ENCODE measurements around the gene TTLL11. TPM values are rescaled to one million over a fixed set of nuclear protein-coding genes. Genes with fewer than 3 reads are reported as not detected.

TTLL11 gene
- total and polyA plus RNA-seq, 2 experiments from 2014 or later, result 0.57 to 1.4 TPM

GRCh38 chr9:122112238-122112637 is 19.1 kb upstream of the TTLL11 start:
- Mint-ChIP-seq H3K4me3 (no peak overlapping the region), H3K4me1 (peaks cover 47% of the 10 kb centered on the region), H3K9me3 (no peaks in the 10 kb centered on the region), H3K36me3 (ENCODE audit: low read depth) (no peaks in the 10 kb centered on the region), H3K27me3 (ENCODE audit: insufficient read depth, low read depth, poor library complexity) (peaks cover 22% of the 10 kb centered on the region), H3K27ac (no peak overlapping the region)
- H3F3A ChIP-seq (replicated peaks; ENCODE audit: low read depth), result no peaks in the 10 kb centered on the region
- H4K20me1 ChIP-seq (replicated peaks; ENCODE audit: insufficient read depth), result no peaks in the 10 kb centered on the region
- H3K27ac ChIP-seq (ENCODE audit: low read depth), result no peak overlapping the region
- no peak overlapping the region for H3K4me2 ChIP-seq
- DNase-seq (ENCODE audit: low spot score) (no peak), ATAC-seq (no peak)
- no peaks in the 10 kb centered on the region for H3K79me2 ChIP-seq (replicated peaks; ENCODE audit: insufficient read depth)
- no peaks in the 10 kb centered on the region for H3K27me3 ChIP-seq (ENCODE audit: insufficient read depth)
- no peaks in the 10 kb centered on the region for H3K36me3 ChIP-seq (ENCODE audit: insufficient read depth)
- H3K9me2 ChIP-seq (ENCODE audit: insufficient read depth), result 0 out of 2 replicates have a peak, but pooled peaks cover 3% of the 10 kb centered on the region
- TF ChIP-seq NANOG (IDR thresholded peaks at IDR 0.05; ENCODE audit: borderline replicate concordance), result no peak
- TF ChIP-seq STAT1 (IDR thresholded peaks at IDR 0.05; ENCODE audit: unreplicated experiment), result no peak
- TF ChIP-seq, protein P1, sequence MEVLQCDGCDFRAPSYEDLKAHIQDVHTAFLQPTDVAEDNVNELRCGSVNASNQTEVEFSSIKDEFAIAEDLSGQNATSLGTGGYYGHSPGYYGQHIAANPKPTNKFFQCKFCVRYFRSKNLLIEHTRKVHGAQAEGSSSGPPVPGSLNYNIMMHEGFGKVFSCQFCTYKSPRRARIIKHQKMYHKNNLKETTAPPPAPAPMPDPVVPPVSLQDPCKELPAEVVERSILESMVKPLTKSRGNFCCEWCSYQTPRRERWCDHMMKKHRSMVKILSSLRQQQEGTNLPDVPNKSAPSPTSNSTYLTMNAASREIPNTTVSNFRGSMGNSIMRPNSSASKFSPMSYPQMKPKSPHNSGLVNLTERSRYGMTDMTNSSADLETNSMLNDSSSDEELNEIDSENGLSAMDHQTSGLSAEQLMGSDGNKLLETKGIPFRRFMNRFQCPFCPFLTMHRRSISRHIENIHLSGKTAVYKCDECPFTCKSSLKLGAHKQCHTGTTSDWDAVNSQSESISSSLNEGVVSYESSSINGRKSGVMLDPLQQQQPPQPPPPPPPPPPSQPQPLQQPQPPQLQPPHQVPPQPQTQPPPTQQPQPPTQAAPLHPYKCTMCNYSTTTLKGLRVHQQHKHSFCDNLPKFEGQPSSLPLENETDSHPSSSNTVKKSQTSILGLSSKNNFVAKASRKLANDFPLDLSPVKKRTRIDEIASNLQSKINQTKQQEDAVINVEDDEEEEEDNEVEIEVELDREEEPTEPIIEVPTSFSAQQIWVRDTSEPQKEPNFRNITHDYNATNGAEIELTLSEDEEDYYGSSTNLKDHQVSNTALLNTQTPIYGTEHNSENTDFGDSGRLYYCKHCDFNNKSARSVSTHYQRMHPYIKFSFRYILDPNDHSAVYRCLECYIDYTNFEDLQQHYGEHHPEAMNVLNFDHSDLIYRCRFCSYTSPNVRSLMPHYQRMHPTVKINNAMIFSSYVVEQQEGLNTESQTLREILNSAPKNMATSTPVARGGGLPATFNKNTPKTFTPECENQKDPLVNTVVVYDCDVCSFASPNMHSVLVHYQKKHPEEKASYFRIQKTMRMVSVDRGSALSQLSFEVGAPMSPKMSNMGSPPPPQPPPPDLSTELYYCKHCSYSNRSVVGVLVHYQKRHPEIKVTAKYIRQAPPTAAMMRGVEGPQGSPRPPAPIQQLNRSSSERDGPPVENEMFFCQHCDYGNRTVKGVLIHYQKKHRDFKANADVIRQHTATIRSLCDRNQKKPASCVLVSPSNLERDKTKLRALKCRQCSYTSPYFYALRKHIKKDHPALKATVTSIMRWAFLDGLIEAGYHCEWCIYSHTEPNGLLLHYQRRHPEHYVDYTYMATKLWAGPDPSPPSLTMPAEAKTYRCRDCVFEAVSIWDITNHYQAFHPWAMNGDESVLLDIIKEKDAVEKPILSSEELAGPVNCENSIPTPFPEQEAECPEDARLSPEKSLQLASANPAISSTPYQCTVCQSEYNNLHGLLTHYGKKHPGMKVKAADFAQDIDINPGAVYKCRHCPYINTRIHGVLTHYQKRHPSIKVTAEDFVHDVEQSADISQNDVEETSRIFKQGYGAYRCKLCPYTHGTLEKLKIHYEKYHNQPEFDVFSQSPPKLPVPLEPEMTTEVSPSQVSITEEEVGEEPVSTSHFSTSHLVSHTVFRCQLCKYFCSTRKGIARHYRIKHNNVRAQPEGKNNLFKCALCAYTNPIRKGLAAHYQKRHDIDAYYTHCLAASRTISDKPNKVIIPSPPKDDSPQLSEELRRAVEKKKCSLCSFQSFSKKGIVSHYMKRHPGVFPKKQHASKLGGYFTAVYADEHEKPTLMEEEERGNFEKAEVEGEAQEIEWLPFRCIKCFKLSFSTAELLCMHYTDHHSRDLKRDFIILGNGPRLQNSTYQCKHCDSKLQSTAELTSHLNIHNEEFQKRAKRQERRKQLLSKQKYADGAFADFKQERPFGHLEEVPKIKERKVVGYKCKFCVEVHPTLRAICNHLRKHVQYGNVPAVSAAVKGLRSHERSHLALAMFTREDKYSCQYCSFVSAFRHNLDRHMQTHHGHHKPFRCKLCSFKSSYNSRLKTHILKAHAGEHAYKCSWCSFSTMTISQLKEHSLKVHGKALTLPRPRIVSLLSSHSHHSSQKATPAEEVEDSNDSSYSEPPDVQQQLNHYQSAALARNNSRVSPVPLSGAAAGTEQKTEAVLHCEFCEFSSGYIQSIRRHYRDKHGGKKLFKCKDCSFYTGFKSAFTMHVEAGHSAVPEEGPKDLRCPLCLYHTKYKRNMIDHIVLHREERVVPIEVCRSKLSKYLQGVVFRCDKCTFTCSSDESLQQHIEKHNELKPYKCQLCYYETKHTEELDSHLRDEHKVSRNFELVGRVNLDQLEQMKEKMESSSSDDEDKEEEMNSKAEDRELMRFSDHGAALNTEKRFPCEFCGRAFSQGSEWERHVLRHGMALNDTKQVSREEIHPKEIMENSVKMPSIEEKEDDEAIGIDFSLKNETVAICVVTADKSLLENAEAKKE (CRISPR knock-in tag; IDR thresholded peaks at IDR 0.05), result no peak
- TF ChIP-seq EZH2 (IDR thresholded peaks at IDR 0.05; ENCODE audit: low read depth, unreplicated experiment), result no peak
- TF ChIP-seq REST (IDR thresholded peaks at IDR 0.05; ENCODE audit: unreplicated experiment), result no peak
- no peak for TF ChIP-seq EZH2phosphoT487 (IDR thresholded peaks at IDR 0.05; ENCODE audit: unreplicated experiment)
- TF ChIP-seq CTCF (conservative IDR thresholded peaks at IDR 0.05; ENCODE audit: low read depth in 2 of 2), result no peak
- no peak for TF ChIP-seq ZNF331 (CRISPR knock-in tag; IDR thresholded peaks at IDR 0.05; ENCODE audit: low read depth)
- no peak for TF ChIP-seq JUNB (IDR thresholded peaks at IDR 0.05; ENCODE audit: unreplicated experiment)
- no peak for TF ChIP-seq CREB1 (CRISPR knock-in tag; IDR thresholded peaks at IDR 0.05; ENCODE audit: low read depth)
- H3K4me3 ChIP-seq, result no peak overlapping the region
- H2AFZ ChIP-seq, result no peak overlapping the region
- peaks cover 13% of the 10 kb centered on the region; the same call in 1 of the 2 replicates for H3K4me1 ChIP-seq (ENCODE audit: insufficient read depth)
